Vagina (tissue), 2 donors: ENCODE measurements around the gene AACS. TPM values are rescaled to one million over a fixed set of nuclear protein-coding genes. Genes with fewer than 3 reads are reported as not detected.

Experiments
- DNase-seq, 2 donors: peaks; one replicate each; pipeline ENCODE4 v3.0.0-alpha.2; 2017; ENCODE audit errors: extremely low spot score in 2 of 2
- H3K27ac ChIP-seq: fragments of 200-600 bp; sonication (generic); one replicate; pipeline ENCODE4 v1.5.1; 2019
- H3K27me3 ChIP-seq: fragments of 200-600 bp; sonication (generic); one replicate; pipeline ENCODE4 v1.5.1; 2019
- H3K36me3 ChIP-seq, 2 donors: fragments of 200-600 bp; sonication (generic); one replicate each; pipeline ENCODE4 v1.5.1; 2017 to 2019
- H3K4me1 ChIP-seq: fragments of 200-600 bp; sonication (generic); one replicate; pipeline ENCODE4 v1.5.1; 2019
- H3K4me3 ChIP-seq, 2 donors: fragments of 200-600 bp; sonication (generic); 1 replicate in 1 of 2; 2 replicates in 1 of 2; pipeline ENCODE4 v1.5.1; 2016 to 2019
- H3K9me3 ChIP-seq: fragments of 200-600 bp; sonication (generic); one replicate; pipeline ENCODE4 v1.5.1; 2019
- CTCF ChIP-seq, 3 experiments: fragments of 450-650 bp in 2 of 3; fragments of 200-600 bp in 1 of 3; sonication (generic) in 1 of 3; IDR thresholded peaks; one replicate each; pipeline ENCODE4 v1.5.1; 2017 to 2019; ENCODE audit warnings: antibody characterized with exemption in 3 of 3, mild to moderate bottlenecking in 2 of 3, moderate library complexity in 2 of 3
- POLR2A ChIP-seq, 2 donors: fragments of 450-650 bp; IDR thresholded peaks; one replicate each; pipeline ENCODE4 v1.6.1; 2017; ENCODE audit warnings: antibody characterized with exemption in 2 of 2, mild to moderate bottlenecking in 2 of 2, moderate library complexity in 2 of 2
- POLR2AphosphoS5 ChIP-seq, 2 donors: sonication (generic); formaldehyde crosslinking; IDR thresholded peaks; one replicate each; pipeline ENCODE4 v1.9.0; 2017; ENCODE audit warnings: antibody characterized with exemption in 2 of 2, mild to moderate bottlenecking in 2 of 2, low read depth in 1 of 2; ENCODE audit not compliant: insufficient read depth in 1 of 2
- intact Hi-C: fragments of 100-400 bp; cut with DNase I; formaldehyde crosslinking; loops from one replicate; pipeline ENCODE4 v1.15.1; 2023
- total RNA-seq: library from RNA; depleted of rRNA; stranded (reverse); fragments of >200 nt; gene quantifications from one replicate; pipeline ENCODE4 v1.2.3, GENCODE V29; 2016

The AACS gene
- total RNA-seq, 1 donor from 2014 or later, result 22.3 TPM

- intact Hi-C loops, result no loop called here
- TF ChIP-seq POLR2A (IDR thresholded peaks at IDR 0.05) (no peak), CTCF (IDR thresholded peaks at IDR 0.05) (no peak), POLR2AphosphoS5 (IDR thresholded peaks at IDR 0.05; ENCODE audit: insufficient read depth in 1 of 2, low read depth in 1 of 2) (no peak)
- no peaks in the 10 kb centered on the region for H3K36me3 ChIP-seq
- H3K4me1 ChIP-seq, result peaks cover 31% of the 10 kb centered on the region
- DNase-seq, result no peak
- H3K27me3 ChIP-seq, result no peaks in the 10 kb centered on the region
- no peaks in the 10 kb centered on the region for H3K9me3 ChIP-seq
- peak overlapping the region; percentile 72 to 89 for H3K4me3 ChIP-seq
- peak overlapping the region; percentile 80 for H3K27ac ChIP-seq
Observed at GRCh38 chr12:125065919-125066570, 810 bp downstream of the AACS start.

- DNase-seq, result no peak
- H3K9me3 ChIP-seq, result no peaks in the 10 kb centered on the region
- no peak overlapping the region for H3K4me3 ChIP-seq
- H3K27me3 ChIP-seq, result no peaks in the 10 kb centered on the region
- no peak overlapping the region for H3K27ac ChIP-seq
- no peaks in the 10 kb centered on the region for H3K36me3 ChIP-seq
- TF ChIP-seq CTCF (IDR thresholded peaks at IDR 0.05), result no peak
- no peak for TF ChIP-seq POLR2AphosphoS5 (IDR thresholded peaks at IDR 0.05; ENCODE audit: insufficient read depth in 1 of 2, low read depth in 1 of 2)
- no peak for TF ChIP-seq POLR2A (IDR thresholded peaks at IDR 0.05)
- intact Hi-C loops, result no loop called here
- peaks cover 31% of the 10 kb centered on the region for H3K4me1 ChIP-seq
Observed at GRCh38 chr12:125068391-125068790, 3.2 kb downstream of the AACS start.

- Histone ChIP-seq H3K4me3 (no peak overlapping the region), H3K27me3 (no peaks in the 10 kb centered on the region), H3K4me1 (peaks cover 28% of the 10 kb centered on the region), H3K9me3 (no peaks in the 10 kb centered on the region), H3K27ac (no peak overlapping the region), H3K36me3 (no peaks in the 10 kb centered on the region)
- no peak for TF ChIP-seq POLR2AphosphoS5 (IDR thresholded peaks at IDR 0.05; ENCODE audit: insufficient read depth in 1 of 2, low read depth in 1 of 2)
- no peak for TF ChIP-seq CTCF (IDR thresholded peaks at IDR 0.05)
- no peak for TF ChIP-seq POLR2A (IDR thresholded peaks at IDR 0.05)
- intact Hi-C loops, result no loop called here
- no peak for DNase-seq
Observed at GRCh38 chr12:125069616-125070015, 4.4 kb downstream of the AACS start.

GRCh38 chr12:125070112-125070511 lies 4.9 kb downstream of the AACS start:
- Histone ChIP-seq H3K4me1 (peaks cover 23% of the 10 kb centered on the region), H3K36me3 (no peaks in the 10 kb centered on the region), H3K27ac (no peak overlapping the region), H3K27me3 (no peaks in the 10 kb centered on the region), H3K4me3 (no peak overlapping the region), H3K9me3 (no peaks in the 10 kb centered on the region)
- intact Hi-C loops, result no loop called here
- TF ChIP-seq POLR2A (IDR thresholded peaks at IDR 0.05), result no peak
- TF ChIP-seq CTCF (IDR thresholded peaks at IDR 0.05), result no peak
- no peak for TF ChIP-seq POLR2AphosphoS5 (IDR thresholded peaks at IDR 0.05; ENCODE audit: insufficient read depth in 1 of 2, low read depth in 1 of 2)
- DNase-seq, result no peak

GRCh38 chr12:125070661-125071390 lies 5.6 kb downstream of the AACS start:
- no peaks in the 10 kb centered on the region for H3K36me3 ChIP-seq
- intact Hi-C loops, result no loop called here
- TF ChIP-seq CTCF (IDR thresholded peaks at IDR 0.05) (no peak), POLR2AphosphoS5 (IDR thresholded peaks at IDR 0.05; ENCODE audit: insufficient read depth in 1 of 2, low read depth in 1 of 2) (no peak), POLR2A (IDR thresholded peaks at IDR 0.05) (no peak)

More at GRCh38 chr12:125070661-125071390, 5.6 kb downstream of the AACS start:
- no peak for DNase-seq
- no peaks in the 10 kb centered on the region for H3K27me3 ChIP-seq
- H3K9me3 ChIP-seq, result no peaks in the 10 kb centered on the region
- H3K4me1 ChIP-seq, result peaks cover 19% of the 10 kb centered on the region
- no peak overlapping the region for H3K27ac ChIP-seq
- no peak overlapping the region for H3K4me3 ChIP-seq
